A673 (cell line): ENCODE results near the gene RBMX. TPM values are rescaled to one million over a fixed set of nuclear protein-coding genes. Genes with fewer than 3 reads are reported as not detected.

Source experiments
- BruUV-seq: library from RNA; stranded (reverse); fragments of 400-500 nt; replicated peaks from 2 replicates; lab custom pipeline; 2021; lab: Mats Ljungman, UMichigan
- CTCF ChIA-PET: fragments of 300-600 bp; sonication (Branson Sonifier 250); formaldehyde crosslinking; loops from one replicate; lab custom pipeline; 2022; ENCODE audit warnings: antibody characterized with exemption; lab: Charles Lee
- POLR2A ChIA-PET: fragments of 300-600 bp; sonication (Branson Sonifier 250); formaldehyde crosslinking; loops from one replicate; lab custom pipeline; 2022; ENCODE audit warnings: antibody characterized with exemption; ENCODE audit not compliant: low non-redundant PET; lab: Charles Lee
- DNase-seq: peaks from one replicate; pipeline ENCODE4 v3.0.0-alpha.2; 2015; ENCODE audit warnings: low spot score
- H3K27ac ChIP-seq: fragments of 200-600 bp; sonication (generic); 2 replicates; pipeline ENCODE4 v1.5.1; 2016; ENCODE audit warnings: mixed run types, low read depth, mild to moderate bottlenecking, mixed read lengths, antibody characterized with exemption, low read length; ENCODE audit not compliant: poor library complexity, severe bottlenecking
- H3K27me3 ChIP-seq: fragments of 200-600 bp; sonication (generic); replicated peaks from 2 replicates; pipeline ENCODE4 v1.6.1; 2017; ENCODE audit warnings: mixed run types, low read depth, mild to moderate bottlenecking, mixed read lengths, antibody characterized with exemption, low read length; ENCODE audit not compliant: insufficient read depth, poor library complexity
- H3K36me3 ChIP-seq: fragments of 200-600 bp; sonication (generic); 2 replicates; pipeline ENCODE4 v1.6.1; 2016; ENCODE audit warnings: mixed run types, mild to moderate bottlenecking, mixed read lengths, antibody characterized with exemption, low read length; ENCODE audit not compliant: insufficient read depth, poor library complexity, severe bottlenecking
- H3K4me1 ChIP-seq: fragments of 200-600 bp; sonication (generic); 2 replicates; pipeline ENCODE4 v1.6.1; 2017; ENCODE audit warnings: mixed run types, mild to moderate bottlenecking, mixed read lengths, antibody characterized with exemption, low read length; ENCODE audit not compliant: insufficient read depth, poor library complexity, severe bottlenecking
- H3K4me3 ChIP-seq: fragments of 200-600 bp; sonication (generic); 2 replicates; pipeline ENCODE4 v1.5.1; 2016; ENCODE audit warnings: low read depth, mixed run types, mild to moderate bottlenecking, mixed read lengths, low read length; ENCODE audit not compliant: poor library complexity, severe bottlenecking
- H3K9me3 ChIP-seq: fragments of 200-600 bp; sonication (generic); 2 replicates; pipeline ENCODE4 v1.6.1; 2016; ENCODE audit warnings: mixed run types, low read depth, mild to moderate bottlenecking, mixed read lengths, antibody characterized with exemption, low read length; ENCODE audit not compliant: poor library complexity, severe bottlenecking
- CTCF ChIP-seq: fragments of 300-800, 200-600 bp; sonication (generic); conservative IDR thresholded peaks from 2 replicates; pipeline ENCODE4 v1.5.1; 2017; ENCODE audit warnings: low read depth, mild to moderate bottlenecking, antibody characterized with exemption, low read length, moderate library complexity, mixed read lengths
- EZH2 ChIP-seq: fragments of 200-600 bp; sonication (generic); IDR thresholded peaks from 2 replicates; pipeline ENCODE4 v1.6.1; 2017; ENCODE audit warnings: borderline replicate concordance, low read depth, mild to moderate bottlenecking, mixed read lengths, antibody characterized with exemption, low read length; ENCODE audit not compliant: poor library complexity, severe bottlenecking
- intact Hi-C: fragments of 100-400 bp; cut with micrococcal nuclease; formaldehyde crosslinking; loops from one replicate; pipeline ENCODE4 v1.10.0; 2022; ENCODE audit not compliant: unreplicated experiment
- total RNA-seq: library from RNA; stranded (reverse); gene quantifications from 2 replicates; pipeline ENCODE4 v1.2.3, GENCODE V29; 2021

Gene RBMX
- total RNA-seq, 1 experiment from 2014 or later: 432 TPM

GRCh38 chrX:136872091-136872700 lies 8.3 kb downstream of the RBMX start:
- Histone ChIP-seq H3K27me3 (no peaks in the 10 kb centered on the region), H3K36me3 (peaks cover 93% of the 10 kb centered on the region), H3K9me3 (no peaks in the 10 kb centered on the region), H3K4me3 (no peak overlapping the region), H3K4me1 (peaks cover 23% of the 10 kb centered on the region), H3K27ac (peak overlapping the region; percentile 24)
- ChIA-PET CTCF (no interaction called here), POLR2A (interaction anchor here (1.5 kb wide), 1 partner anchor 8 kb away, joined by 20 read pairs; the partner anchor contains the start of gene RBMX)
- intact Hi-C loops: no loop called here
- no peak for TF ChIP-seq EZH2
- no peak for TF ChIP-seq CTCF
- no peak for DNase-seq
- BruUV-seq: no TSS peak

GRCh38 chrX:136870064-136870463 lies 10.5 kb downstream of the RBMX start:
- Histone ChIP-seq H3K4me3 (no peak overlapping the region), H3K9me3 (no peaks in the 10 kb centered on the region), H3K4me1 (peaks cover 15% of the 10 kb centered on the region), H3K36me3 (peaks cover 82% of the 10 kb centered on the region), H3K27ac (no peak overlapping the region), H3K27me3 (no peaks in the 10 kb centered on the region)
- no TSS peak for BruUV-seq
- TF ChIP-seq EZH2: no peak
- TF ChIP-seq CTCF: no peak
- ChIA-PET CTCF (no interaction called here), POLR2A (no interaction called here)
- intact Hi-C loops: no loop called here
- no peak for DNase-seq

- ChIA-PET POLR2A (interaction anchor here (0.6 kb wide), 1 partner anchor 32 kb away, joined by 3 read pairs; no protein-coding TSS in a partner anchor), CTCF (no interaction called here)
- no peak overlapping the region for H3K27ac ChIP-seq
- no peaks in the 10 kb centered on the region for H3K27me3 ChIP-seq
- no peak for DNase-seq
- H3K4me1 ChIP-seq: peaks cover 10% of the 10 kb centered on the region
- H3K4me3 ChIP-seq: no peak overlapping the region
- intact Hi-C loops: loop anchor here (5.0 kb wide), 1 partner anchor 59 kb away; no protein-coding TSS in a partner anchor
- peaks cover 78% of the 10 kb centered on the region for H3K36me3 ChIP-seq
- no TSS peak for BruUV-seq
- H3K9me3 ChIP-seq: no peaks in the 10 kb centered on the region
- no peak for TF ChIP-seq EZH2
- TF ChIP-seq CTCF: no peak
These were observed 12.1 kb downstream of the RBMX start for GRCh38 chrX:136868283-136869055.
